GM06990 (cell line): ENCODE data around the gene FBF1.

Experiments
- DNase-seq: peaks from one replicate; pipeline ENCODE4 v3.0.0-alpha.2; 2011; ENCODE audit not compliant: insufficient read length; ENCODE audit errors: extremely low read depth
- H3K27me3 ChIP-seq: replicated peaks from 2 replicates; pipeline ENCODE4 v1.6.0; 2011; ENCODE audit warnings: low read length; ENCODE audit not compliant: control insufficient read depth, insufficient read depth
- H3K36me3 ChIP-seq: 2 replicates; pipeline ENCODE4 v1.5.1; 2011; ENCODE audit warnings: low read length; ENCODE audit not compliant: control insufficient read depth, insufficient read depth
- H3K4me3 ChIP-seq: replicated peaks from 2 replicates; pipeline ENCODE4 v1.5.1; 2011; ENCODE audit warnings: low read depth, mild to moderate bottlenecking, control low read depth, low read length
- TF ChIP-seq, protein P1 (sequence below): IDR thresholded peaks from 2 replicates; pipeline ENCODE4 v1.5.1; 2011; ENCODE audit warnings: low read length, control low read depth, mild to moderate bottlenecking, inconsistent platforms; ENCODE audit not compliant: insufficient read depth, poor library complexity, severe bottlenecking

Gene FBF1

GRCh38 chr17:75920045-75920560 is 20.7 kb downstream of the FBF1 start:
- DNase-seq, result no peak
- TF ChIP-seq, protein P1, sequence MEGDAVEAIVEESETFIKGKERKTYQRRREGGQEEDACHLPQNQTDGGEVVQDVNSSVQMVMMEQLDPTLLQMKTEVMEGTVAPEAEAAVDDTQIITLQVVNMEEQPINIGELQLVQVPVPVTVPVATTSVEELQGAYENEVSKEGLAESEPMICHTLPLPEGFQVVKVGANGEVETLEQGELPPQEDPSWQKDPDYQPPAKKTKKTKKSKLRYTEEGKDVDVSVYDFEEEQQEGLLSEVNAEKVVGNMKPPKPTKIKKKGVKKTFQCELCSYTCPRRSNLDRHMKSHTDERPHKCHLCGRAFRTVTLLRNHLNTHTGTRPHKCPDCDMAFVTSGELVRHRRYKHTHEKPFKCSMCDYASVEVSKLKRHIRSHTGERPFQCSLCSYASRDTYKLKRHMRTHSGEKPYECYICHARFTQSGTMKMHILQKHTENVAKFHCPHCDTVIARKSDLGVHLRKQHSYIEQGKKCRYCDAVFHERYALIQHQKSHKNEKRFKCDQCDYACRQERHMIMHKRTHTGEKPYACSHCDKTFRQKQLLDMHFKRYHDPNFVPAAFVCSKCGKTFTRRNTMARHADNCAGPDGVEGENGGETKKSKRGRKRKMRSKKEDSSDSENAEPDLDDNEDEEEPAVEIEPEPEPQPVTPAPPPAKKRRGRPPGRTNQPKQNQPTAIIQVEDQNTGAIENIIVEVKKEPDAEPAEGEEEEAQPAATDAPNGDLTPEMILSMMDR, result no peak
- Histone ChIP-seq H3K36me3 (peaks cover 6% of the 10 kb centered on the region; the same call in 1 of the 2 replicates), H3K4me3 (no peak overlapping the region), H3K27me3 (no peaks in the 10 kb centered on the region)

GRCh38 chr17:75919611-75920010 is 21.2 kb downstream of the FBF1 start:
- Histone ChIP-seq H3K36me3 (peaks cover 6% of the 10 kb centered on the region; the same call in 1 of the 2 replicates), H3K27me3 (no peaks in the 10 kb centered on the region), H3K4me3 (no peak overlapping the region)
- DNase-seq, result no peak
- TF ChIP-seq, protein P1, result no peak

DNA sequence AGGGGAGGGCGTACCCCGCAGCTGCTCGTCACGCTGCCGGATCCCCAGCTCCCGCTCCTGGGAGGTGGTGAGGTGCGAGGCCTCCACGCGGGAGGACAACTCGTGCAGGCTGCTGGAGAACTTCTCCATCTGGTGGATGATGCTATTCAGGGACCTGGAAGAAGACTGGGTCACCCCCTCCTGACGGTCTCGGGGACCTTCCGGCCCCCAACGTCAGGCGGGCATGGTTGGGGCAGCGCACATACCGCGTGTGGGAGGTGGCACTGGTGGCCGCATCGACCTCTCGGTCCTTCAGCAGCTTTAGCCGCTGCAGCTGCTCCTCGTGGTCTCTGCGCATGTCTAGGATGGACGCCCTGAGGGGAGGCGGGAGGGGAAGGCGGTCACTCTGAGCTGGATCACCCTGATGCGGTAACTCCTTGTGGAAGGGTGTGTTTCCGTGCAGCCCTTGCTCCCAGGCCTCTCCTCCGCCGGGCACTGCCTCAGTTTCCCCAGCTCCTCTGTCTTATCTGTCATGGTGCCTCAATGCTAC is 22.9 kb downstream of the FBF1 start:
- no peaks in the 10 kb centered on the region for H3K27me3 ChIP-seq
- TF ChIP-seq, protein P1, result no peak
- no peak for DNase-seq
- no peak overlapping the region for H3K4me3 ChIP-seq
- H3K36me3 ChIP-seq, result peaks cover 6% of the 10 kb centered on the region; the same call in 1 of the 2 replicates

DNA sequence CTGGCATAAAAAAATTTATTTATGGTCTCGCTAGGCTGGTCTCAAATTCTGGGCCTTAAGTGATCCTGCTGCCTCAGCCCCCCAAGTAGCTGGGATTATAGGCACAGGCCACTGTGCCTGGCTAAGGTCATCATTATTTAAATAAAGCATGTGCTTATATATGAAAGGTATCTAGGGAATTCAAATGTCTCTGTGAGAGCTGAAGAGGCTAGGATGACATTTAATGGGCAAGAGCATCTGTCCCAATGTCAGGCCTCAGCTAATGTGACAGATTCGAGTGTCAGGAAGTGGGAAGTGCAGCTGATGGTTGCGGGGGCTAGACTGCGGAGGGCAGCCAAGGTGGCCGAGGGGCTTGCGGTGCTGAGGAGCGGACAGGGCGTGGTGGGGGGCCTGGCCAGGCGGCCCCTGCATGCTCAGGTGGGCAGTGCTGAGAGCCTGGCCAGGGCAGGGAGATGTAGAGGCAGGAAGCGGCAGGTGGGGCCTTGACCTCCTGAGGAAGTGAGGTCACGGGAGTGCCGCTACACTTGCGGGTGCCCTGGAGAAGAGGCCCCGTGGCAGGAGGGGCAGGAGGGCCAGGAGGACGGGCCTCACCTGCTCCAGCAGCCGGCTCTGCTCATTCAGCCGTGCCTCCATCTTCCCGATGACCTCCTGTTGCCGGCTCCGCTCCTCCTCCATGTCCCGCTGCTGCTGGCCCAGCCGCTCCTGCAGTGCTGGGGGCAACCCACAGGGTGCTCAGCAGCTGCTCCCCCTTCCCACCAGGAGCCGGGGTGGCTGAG is 23.5 kb downstream of the FBF1 start:
- Histone ChIP-seq H3K36me3 (peaks cover 3% of the 10 kb centered on the region; the same call in 1 of the 2 replicates), H3K4me3 (no peak overlapping the region), H3K27me3 (no peaks in the 10 kb centered on the region)
- TF ChIP-seq, protein P1, result no peak
- no peak for DNase-seq

GRCh38 chr17:75915268-75915667 is 25.6 kb downstream of the FBF1 start:
- Histone ChIP-seq H3K27me3 (no peaks in the 10 kb centered on the region), H3K36me3 (peaks cover 3% of the 10 kb centered on the region), H3K4me3 (no peak overlapping the region)
- no peak for DNase-seq
- TF ChIP-seq, protein P1, result no peak
